NCI-H1105 treated with DMSO at 0.1 percent for 48 hours (cell line): ENCODE measurements around the gene CD63.

ENCODE experiments used
- DNase-seq: peaks from one replicate; lab custom pipeline; 2025; lab: John Stamatoyannopoulos, UW

Gene CD63

GRCh38 chr12:55704824-55705718 lies 23.7 kb downstream of the CD63 start:
- DNase-seq, result no peak

- no peak for DNase-seq
These were observed 24.7 kb downstream of the CD63 start for GRCh38 chr12:55703901-55704761.

GRCh38 chr12:55703288-55703687 lies 25.5 kb downstream of the CD63 start:
- no peak for DNase-seq

- no peak for DNase-seq
These were observed 25.9 kb downstream of the CD63 start for GRCh38 chr12:55702861-55703260.

- no peak for DNase-seq
These were observed 28.4 kb downstream of the CD63 start for GRCh38 chr12:55700255-55701018.

GRCh38 chr12:55699471-55700055 lies 29.2 kb downstream of the CD63 start:
- DNase-seq, result no peak

- DNase-seq, result no peak
These were observed 29.8 kb downstream of the CD63 start for GRCh38 chr12:55698965-55699364.

GRCh38 chr12:55698241-55698955 lies 30.4 kb downstream of the CD63 start:
- no peak for DNase-seq

GRCh38 chr12:55697686-55698085 lies 31.1 kb downstream of the CD63 start:
- no peak for DNase-seq

- DNase-seq, result no peak
These were observed 31.9 kb downstream of the CD63 start for GRCh38 chr12:55696796-55697462.

GRCh38 chr12:55696141-55696540 lies 32.7 kb downstream of the CD63 start:
- DNase-seq, result no peak

GRCh38 chr12:55695349-55695748 lies 33.5 kb downstream of the CD63 start:
- no peak for DNase-seq

- no peak for DNase-seq
These were observed 34.2 kb downstream of the CD63 start for GRCh38 chr12:55694651-55695050.

GRCh38 chr12:55694188-55694515 lies 34.7 kb downstream of the CD63 start:
- DNase-seq, result no peak

- no peak for DNase-seq
These were observed 35.3 kb downstream of the CD63 start for GRCh38 chr12:55693323-55694187.

- no peak for DNase-seq
These were observed 36.0 kb downstream of the CD63 start for GRCh38 chr12:55692631-55693322.

- DNase-seq, result no peak
These were observed 39.8 kb downstream of the CD63 start for GRCh38 chr12:55688716-55689655.

- no peak for DNase-seq
These were observed 41.1 kb downstream of the CD63 start for GRCh38 chr12:55687746-55688145.
